GM18907 (cell line): Measurements from ENCODE around the gene USO1.
"Not testable (repeated sequence)": the region's sequence is repeated elsewhere in the genome, so short reads cannot be mapped to it uniquely, and the experiment has no call there.

Source experiments
- ATAC-seq: cut with Tn5 transposase; IDR thresholded peaks from one replicate; pipeline ENCODE4 v1.9.1; 2021; ENCODE audit warnings: mild to moderate bottlenecking, moderate library complexity; ENCODE audit not compliant: unreplicated experiment

Gene USO1

GRCh38 chr4:75745161-75745560 lies 20.8 kb downstream of the USO1 start:
- no peak for ATAC-seq

GRCh38 chr4:75745721-75746199 lies 21.4 kb downstream of the USO1 start:
- no peak for ATAC-seq

- ATAC-seq: no peak
Measured at GRCh38 chr4:75752637-75753036, 28.3 kb downstream of the USO1 start.

GRCh38 chr4:75769036-75769435 lies 44.7 kb downstream of the USO1 start:
- no peak for ATAC-seq

GRCh38 chr4:75771607-75772006 lies 47.2 kb downstream of the USO1 start:
- no peak for ATAC-seq

- no peak for ATAC-seq
Measured at GRCh38 chr4:75777589-75777988, 53.2 kb downstream of the USO1 start.

- ATAC-seq: no peak
Measured at GRCh38 chr4:75779105-75779757, 54.9 kb downstream of the USO1 start.

- ATAC-seq: no peak
Measured at GRCh38 chr4:75781305-75781704, 56.9 kb downstream of the USO1 start.

GRCh38 chr4:75786526-75786925 lies 62.1 kb downstream of the USO1 start:
- peak; percentile 63 for ATAC-seq

- ATAC-seq: peak; percentile 26
Measured at GRCh38 chr4:75786938-75787337, 62.6 kb downstream of the USO1 start.

- ATAC-seq: no peak
Measured at GRCh38 chr4:75790024-75790423, 65.6 kb downstream of the USO1 start.

- no peak for ATAC-seq
Measured at GRCh38 chr4:75800972-75801371, 76.6 kb downstream of the USO1 start.

- not testable (repeated sequence) for ATAC-seq
Measured at GRCh38 chr4:75806035-75806434, 81.7 kb downstream of the USO1 start.

GRCh38 chr4:75817901-75818300 lies 93.5 kb downstream of the USO1 start:
- ATAC-seq: no peak

- ATAC-seq: no peak
Measured at GRCh38 chr4:75819121-75819520, 94.7 kb downstream of the USO1 start.

- ATAC-seq: no peak
Measured at GRCh38 chr4:75820197-75820596, 95.8 kb downstream of the USO1 start.

- ATAC-seq: no peak
Measured at GRCh38 chr4:75820676-75821075, 96.3 kb downstream of the USO1 start.

- no peak for ATAC-seq
Measured at GRCh38 chr4:75821216-75821615, 96.8 kb downstream of the USO1 start.

- ATAC-seq: no peak
Measured at GRCh38 chr4:75821966-75822365, 97.6 kb downstream of the USO1 start.

- no peak for ATAC-seq
Measured at GRCh38 chr4:75822416-75822815, 98.0 kb downstream of the USO1 start.

GRCh38 chr4:75823812-75824211 lies 99.4 kb downstream of the USO1 start:
- ATAC-seq: no peak

GRCh38 chr4:75830906-75831305 lies 106.5 kb downstream of the USO1 start:
- ATAC-seq: no peak

- no peak for ATAC-seq
Measured at GRCh38 chr4:75831856-75832405, 107.6 kb downstream of the USO1 start.
